ACC112 (cell line): ENCODE data around the gene SGCD.

ENCODE experiments used
- H2AFZ ChIP-seq: fragments of 200-600 bp; sonication (generic); one replicate; pipeline ENCODE4 v1.6.0; 2017; ENCODE audit warnings: antibody characterized with exemption, low read length; ENCODE audit not compliant: unreplicated experiment
- H3K27ac ChIP-seq: fragments of 200-600 bp; sonication (generic); 2 replicates; pipeline ENCODE4 v1.5.1; 2014; ENCODE audit warnings: low read depth, mild to moderate bottlenecking, antibody characterized with exemption, low read length, moderate library complexity
- H3K27me3 ChIP-seq: fragments of 200-600 bp; sonication (generic); 2 replicates; pipeline ENCODE4 v1.6.1; 2014; ENCODE audit warnings: mild to moderate bottlenecking, antibody characterized with exemption, low read length, moderate library complexity, mixed read lengths; ENCODE audit not compliant: insufficient read depth
- H3K36me3 ChIP-seq: fragments of 200-600 bp; sonication (generic); 2 replicates; pipeline ENCODE4 v1.6.1; 2016; ENCODE audit warnings: mild to moderate bottlenecking, antibody characterized with exemption, low read length, moderate library complexity, mixed read lengths; ENCODE audit not compliant: insufficient read depth
- H3K4me1 ChIP-seq: fragments of 200-600 bp; sonication (generic); one replicate; pipeline ENCODE4 v1.6.1; 2016; ENCODE audit warnings: low read length, mixed read lengths; ENCODE audit not compliant: insufficient read depth, unreplicated experiment, control insufficient read depth
- H3K4me3 ChIP-seq: fragments of 200-600 bp; sonication (generic); 2 replicates; pipeline ENCODE4 v1.5.1; 2014; ENCODE audit warnings: mild to moderate bottlenecking, low read depth, low read length
- H3K79me2 ChIP-seq: fragments of 200-600 bp; sonication (generic); one replicate; pipeline ENCODE4 v1.6.0; 2016; ENCODE audit warnings: low read length; ENCODE audit not compliant: control insufficient read depth, unreplicated experiment, insufficient read depth

Gene SGCD

DNA sequence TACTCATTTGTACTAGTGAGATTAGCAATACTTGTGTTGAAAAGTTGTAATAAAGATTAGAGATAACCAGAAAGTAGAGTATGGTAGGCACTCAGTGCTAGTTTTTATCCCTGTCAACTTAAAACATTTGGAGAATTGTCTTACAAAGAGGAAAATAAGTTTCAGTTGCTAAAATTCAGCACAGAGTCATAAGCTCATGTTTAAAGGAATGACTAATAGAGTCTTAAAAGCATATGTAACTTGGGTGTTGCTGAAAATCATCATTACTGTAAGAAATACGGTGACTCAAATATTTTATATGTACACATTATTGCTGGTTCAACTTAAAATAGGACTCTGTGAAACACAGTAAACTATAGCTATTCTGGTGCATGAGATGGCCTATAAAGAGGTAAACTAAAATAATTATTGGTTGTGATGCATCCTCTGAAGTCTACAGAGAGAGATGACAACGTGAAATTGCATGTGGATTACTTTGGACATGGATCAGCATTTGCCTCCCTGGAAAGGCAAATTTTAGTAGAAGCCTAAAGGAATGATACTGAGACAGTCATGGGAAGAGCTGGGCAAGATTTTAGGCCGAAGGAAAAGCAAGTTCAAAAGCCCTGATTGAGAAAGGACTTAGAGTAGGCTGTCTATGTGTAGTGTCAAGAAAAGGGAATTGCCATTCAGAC lies 34.6 kb downstream of the SGCD start:
- no peaks in the 10 kb centered on the region for H3K36me3 ChIP-seq
- H3K27ac ChIP-seq, result no peak overlapping the region
- H3K4me3 ChIP-seq, result no peak overlapping the region

DNA sequence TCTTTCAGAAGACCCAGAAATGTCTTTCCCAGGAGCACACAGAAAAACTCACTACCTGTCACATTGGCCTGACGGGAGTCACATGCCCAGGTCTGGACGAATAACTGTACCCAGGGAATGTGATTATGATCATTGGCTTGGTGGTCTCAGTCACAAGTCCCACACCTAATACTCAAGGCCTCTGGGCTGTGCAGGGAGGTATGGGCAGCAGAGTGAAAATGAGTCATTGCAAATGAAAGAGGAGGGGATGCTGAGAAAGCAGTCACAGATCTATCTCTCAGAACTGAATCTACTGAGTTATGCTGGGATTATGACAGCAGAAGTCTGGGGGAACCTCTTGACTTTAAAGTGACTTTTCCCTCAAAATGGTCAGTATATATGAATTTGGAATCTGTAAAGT lies 36.9 kb downstream of the SGCD start:
- Histone ChIP-seq H3K27ac (no peak overlapping the region), H3K27me3 (no peaks in the 10 kb centered on the region), H3K79me2 (no peaks in the 10 kb centered on the region), H3K36me3 (no peaks in the 10 kb centered on the region), H2AFZ (no peak overlapping the region), H3K4me1 (no peaks in the 10 kb centered on the region), H3K4me3 (no peak overlapping the region)

More for the DNA sequence above, 34.6 kb downstream of the SGCD start:
- Histone ChIP-seq H3K79me2 (no peaks in the 10 kb centered on the region), H2AFZ (no peak overlapping the region), H3K4me1 (no peaks in the 10 kb centered on the region), H3K27me3 (no peaks in the 10 kb centered on the region)

DNA sequence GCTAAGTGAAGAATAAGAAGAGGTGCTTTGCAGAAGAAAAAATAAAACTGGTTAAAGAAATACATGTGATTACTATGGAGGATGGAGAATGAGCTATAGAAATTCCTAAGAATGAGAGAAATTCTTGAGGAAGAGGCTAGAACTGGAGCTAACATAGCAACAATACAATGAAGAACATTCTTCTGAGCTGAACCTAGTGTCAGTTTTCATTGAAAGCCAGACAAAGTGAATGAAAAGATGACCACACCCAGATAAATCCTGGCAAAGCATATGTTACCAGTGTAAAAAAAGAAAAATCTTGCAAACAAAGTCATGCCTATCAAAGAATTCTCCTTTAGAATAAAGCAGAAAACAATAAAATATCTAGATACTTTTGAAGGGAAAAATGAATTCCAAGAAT lies 39.6 kb downstream of the SGCD start:
- H3K27me3 ChIP-seq, result no peaks in the 10 kb centered on the region
- H3K79me2 ChIP-seq, result no peaks in the 10 kb centered on the region
- no peaks in the 10 kb centered on the region for H3K4me1 ChIP-seq
- no peak overlapping the region for H3K4me3 ChIP-seq
- no peaks in the 10 kb centered on the region for H3K36me3 ChIP-seq
- no peak overlapping the region for H2AFZ ChIP-seq
- no peak overlapping the region for H3K27ac ChIP-seq

DNA sequence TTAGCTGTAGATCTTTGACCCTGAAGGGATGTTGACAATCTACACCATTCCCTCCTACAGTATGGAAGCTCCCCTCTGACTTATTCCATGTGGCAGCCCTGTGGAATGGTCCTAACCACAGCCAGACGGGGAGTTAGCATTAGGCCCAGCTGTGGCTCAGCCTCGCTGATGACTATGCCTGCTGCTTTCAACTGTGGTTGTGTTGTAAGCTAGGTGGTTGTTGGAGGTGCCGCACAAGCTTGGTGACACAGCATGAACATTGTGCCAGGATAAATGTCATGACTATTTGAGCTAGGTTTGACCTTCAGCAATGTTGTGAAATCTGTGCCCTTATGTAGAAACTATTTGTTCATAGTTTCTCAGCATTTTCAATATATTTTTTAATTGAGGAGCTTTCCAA lies 40.6 kb downstream of the SGCD start:
- H3K79me2 ChIP-seq, result no peaks in the 10 kb centered on the region
- no peaks in the 10 kb centered on the region for H3K4me1 ChIP-seq
- no peak overlapping the region for H3K4me3 ChIP-seq
- no peaks in the 10 kb centered on the region for H3K36me3 ChIP-seq
- no peak overlapping the region for H3K27ac ChIP-seq
- no peak overlapping the region for H2AFZ ChIP-seq
- H3K27me3 ChIP-seq, result no peaks in the 10 kb centered on the region

DNA sequence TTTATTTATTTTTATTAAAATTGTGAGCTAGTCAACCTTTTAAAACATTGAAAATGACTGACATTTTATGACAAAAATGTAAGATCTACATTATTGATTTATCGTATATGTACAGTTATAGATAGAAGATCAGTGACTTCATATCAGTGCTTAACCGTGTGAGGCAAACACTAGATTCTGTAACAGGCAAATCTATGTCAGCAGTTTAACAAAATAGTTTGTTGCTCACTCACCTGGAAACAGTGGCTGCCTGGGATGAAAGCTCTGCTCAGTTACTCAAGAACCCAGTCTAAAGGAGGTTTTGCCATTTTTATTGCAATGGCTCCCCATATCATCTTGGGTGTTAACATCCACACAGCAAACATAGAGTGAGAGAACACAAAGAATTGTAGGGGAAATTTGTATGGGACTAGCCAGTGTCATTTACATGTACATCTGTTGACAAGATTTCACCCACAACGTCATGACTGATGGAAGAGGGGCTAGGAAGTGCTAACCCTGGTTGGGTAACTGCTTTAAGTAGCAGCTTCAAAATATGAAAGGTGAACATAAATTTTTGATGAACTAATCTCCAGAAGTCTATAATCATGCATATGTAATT lies 49.0 kb downstream of the SGCD start:
- no peak overlapping the region for H3K27ac ChIP-seq
- H2AFZ ChIP-seq, result no peak overlapping the region
- no peak overlapping the region for H3K4me3 ChIP-seq

DNA sequence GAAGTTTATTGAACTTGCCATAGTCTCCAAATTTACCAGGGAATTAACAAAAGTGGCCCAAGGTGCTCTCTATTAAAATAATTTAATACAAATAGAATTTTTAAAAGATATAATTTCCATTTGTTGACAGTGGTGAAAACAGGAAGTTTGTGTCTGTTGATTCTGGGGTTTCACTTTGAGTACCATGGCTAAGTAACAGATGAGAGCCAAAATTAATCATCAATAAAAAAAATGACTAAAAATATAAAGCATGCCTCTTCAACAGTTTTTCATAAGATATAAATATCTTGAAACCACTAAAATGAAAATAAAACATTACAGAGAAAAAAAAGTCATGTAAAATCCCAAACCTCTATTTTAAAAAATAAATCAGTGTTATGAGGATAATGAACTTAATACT lies 49.8 kb downstream of the SGCD start:
- H3K27me3 ChIP-seq, result no peaks in the 10 kb centered on the region
- H3K4me1 ChIP-seq, result peaks cover 7% of the 10 kb centered on the region
- no peak overlapping the region for H3K27ac ChIP-seq
- no peak overlapping the region for H2AFZ ChIP-seq
- H3K36me3 ChIP-seq, result no peaks in the 10 kb centered on the region
- no peak overlapping the region for H3K4me3 ChIP-seq
- H3K79me2 ChIP-seq, result no peaks in the 10 kb centered on the region

More for the DNA sequence above, 49.0 kb downstream of the SGCD start:
- no peaks in the 10 kb centered on the region for H3K27me3 ChIP-seq
- no peaks in the 10 kb centered on the region for H3K79me2 ChIP-seq
- peaks cover 3% of the 10 kb centered on the region for H3K4me1 ChIP-seq
- no peaks in the 10 kb centered on the region for H3K36me3 ChIP-seq

DNA sequence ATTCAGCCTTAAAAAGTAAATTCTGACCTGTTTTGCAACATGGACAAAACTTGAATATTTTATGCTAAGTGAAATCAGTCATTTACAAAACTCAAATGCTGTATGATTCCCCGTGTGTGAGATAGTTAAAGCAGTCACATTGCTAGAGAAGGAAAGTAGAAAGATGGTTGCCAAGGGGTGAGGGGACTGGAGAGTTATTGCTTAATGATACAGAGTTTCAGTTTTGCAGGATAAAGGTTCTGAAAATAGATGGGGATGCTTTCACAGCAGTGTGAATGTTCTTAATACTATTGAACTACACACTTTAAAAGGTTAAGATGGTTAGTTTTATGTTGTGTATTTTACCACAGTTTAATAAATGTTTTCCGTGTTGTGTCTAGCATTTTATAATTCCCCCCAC lies 51.2 kb downstream of the SGCD start:
- Histone ChIP-seq H3K4me1 (peaks cover 7% of the 10 kb centered on the region), H3K4me3 (no peak overlapping the region), H3K27ac (no peak overlapping the region), H3K79me2 (no peaks in the 10 kb centered on the region), H2AFZ (no peak overlapping the region), H3K27me3 (no peaks in the 10 kb centered on the region), H3K36me3 (no peaks in the 10 kb centered on the region)

DNA sequence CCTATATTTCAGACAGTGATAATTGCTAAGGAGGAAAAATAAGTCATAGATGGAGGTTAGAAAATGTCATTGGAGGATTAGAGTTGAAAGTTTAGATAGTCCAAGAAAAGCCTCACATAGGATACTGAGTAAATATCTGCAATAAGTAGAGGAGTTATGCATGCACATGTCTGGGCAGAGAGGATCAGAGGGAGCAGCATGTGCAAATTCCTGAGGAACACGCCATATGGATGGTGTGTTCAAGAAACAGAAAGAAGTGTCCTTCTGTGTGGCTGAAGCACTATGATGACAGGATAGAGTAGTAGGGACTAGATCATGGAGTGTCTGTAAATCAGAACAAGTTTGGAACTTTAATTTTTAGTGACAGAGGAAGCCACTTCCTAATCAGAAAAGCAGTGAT lies 52.2 kb downstream of the SGCD start:
- Histone ChIP-seq H3K27ac (no peak overlapping the region), H3K36me3 (no peaks in the 10 kb centered on the region), H2AFZ (no peak overlapping the region), H3K79me2 (no peaks in the 10 kb centered on the region), H3K4me3 (no peak overlapping the region), H3K27me3 (no peaks in the 10 kb centered on the region), H3K4me1 (peaks cover 12% of the 10 kb centered on the region)

DNA sequence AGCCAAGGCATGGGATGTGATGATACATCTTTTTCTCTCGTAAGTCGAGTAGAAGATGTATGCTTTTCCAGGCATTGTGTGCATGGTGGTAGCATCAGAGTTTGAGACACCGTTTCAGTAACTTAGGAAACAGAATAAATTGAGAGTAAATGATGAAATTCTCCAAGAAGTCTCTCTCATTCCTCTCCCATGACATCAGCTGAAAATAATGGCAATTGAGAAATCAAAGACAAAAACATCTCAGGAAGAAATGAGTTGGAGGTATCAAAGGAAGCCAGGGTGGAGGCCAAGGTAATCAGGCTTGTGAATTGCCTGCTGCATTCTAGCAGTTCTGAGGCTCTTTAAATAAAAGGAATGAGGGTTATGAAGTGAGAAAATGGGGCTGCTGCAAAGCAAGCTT lies 53.9 kb downstream of the SGCD start:
- Histone ChIP-seq H2AFZ (peak overlapping the region; percentile 23), H3K4me1 (peaks cover 12% of the 10 kb centered on the region), H3K4me3 (no peak overlapping the region), H3K36me3 (no peaks in the 10 kb centered on the region), H3K27me3 (no peaks in the 10 kb centered on the region), H3K79me2 (no peaks in the 10 kb centered on the region), H3K27ac (no peak overlapping the region)

DNA sequence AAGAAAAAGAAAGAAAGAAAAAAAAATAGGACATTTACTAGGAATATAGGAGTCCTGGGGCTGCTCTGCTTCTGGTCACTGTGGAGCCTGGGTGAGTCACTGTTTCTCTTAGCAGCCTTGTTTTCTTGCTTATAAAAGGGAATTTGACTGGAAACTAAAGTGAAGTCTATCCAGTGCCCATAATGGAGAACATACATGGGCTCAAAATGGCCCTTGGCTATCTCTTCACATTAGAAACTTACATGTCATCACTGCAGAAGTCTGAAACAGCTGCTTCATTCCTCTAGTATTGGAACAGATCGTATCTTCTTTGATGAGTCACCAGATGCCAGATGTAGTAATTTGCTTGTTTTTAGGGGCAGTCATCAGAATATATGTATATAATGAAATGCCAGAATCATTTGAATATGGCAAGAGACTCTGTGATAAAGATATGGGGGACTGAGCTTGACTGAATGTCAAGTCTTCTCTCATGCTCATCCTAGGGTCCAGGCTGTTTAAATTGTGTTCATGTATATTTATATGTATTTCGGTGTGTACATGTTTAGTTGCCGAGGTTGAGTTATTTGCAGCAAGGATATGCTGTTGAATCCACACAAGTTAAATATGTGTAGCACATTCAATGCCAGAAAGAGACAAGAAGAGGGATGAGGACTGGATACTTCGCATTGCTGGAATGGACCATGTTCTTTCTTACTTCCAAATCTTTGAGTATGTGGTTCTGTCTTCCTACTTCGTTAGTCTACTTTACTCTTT lies 56.7 kb downstream of the SGCD start:
- peak overlapping the region; percentile 23 for H3K27ac ChIP-seq
- H3K4me1 ChIP-seq, result peaks cover 12% of the 10 kb centered on the region
- no peaks in the 10 kb centered on the region for H3K27me3 ChIP-seq
- no peak overlapping the region for H3K4me3 ChIP-seq
- H3K36me3 ChIP-seq, result no peaks in the 10 kb centered on the region
- H3K79me2 ChIP-seq, result no peaks in the 10 kb centered on the region
- H2AFZ ChIP-seq, result no peak overlapping the region

DNA sequence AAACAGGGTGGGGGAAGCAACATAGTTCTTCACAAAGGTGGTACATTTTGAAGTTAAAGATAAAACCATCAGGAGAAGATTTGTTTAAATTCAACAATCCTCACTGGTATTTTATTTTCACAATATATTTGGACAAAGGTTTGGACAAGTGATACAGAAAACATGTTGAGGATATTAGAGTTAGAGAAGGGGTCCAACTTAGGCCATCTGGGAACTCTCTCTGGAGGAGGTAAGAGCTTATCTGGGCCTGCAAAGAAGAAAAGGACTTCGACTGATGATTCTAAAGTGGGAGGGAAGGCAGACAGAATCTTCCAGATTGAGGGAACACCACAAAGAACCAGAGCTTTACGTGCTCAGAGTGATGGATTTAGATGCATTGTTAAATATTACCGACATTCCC lies 58.5 kb downstream of the SGCD start:
- peaks cover 12% of the 10 kb centered on the region for H3K4me1 ChIP-seq
- H2AFZ ChIP-seq, result no peak overlapping the region
- no peaks in the 10 kb centered on the region for H3K27me3 ChIP-seq

More for the DNA sequence above, 58.5 kb downstream of the SGCD start:
- no peaks in the 10 kb centered on the region for H3K36me3 ChIP-seq
- H3K27ac ChIP-seq, result no peak overlapping the region
- H3K4me3 ChIP-seq, result no peak overlapping the region
- no peaks in the 10 kb centered on the region for H3K79me2 ChIP-seq
